GM19395 (cell line): ENCODE results near the gene USP46.

Experiments used
- ATAC-seq: cut with Tn5 transposase; IDR thresholded peaks from one replicate; pipeline ENCODE4 v1.9.1; 2021; ENCODE audit warnings: mild to moderate bottlenecking, moderate library complexity; ENCODE audit not compliant: unreplicated experiment

The USP46 gene, protein sequence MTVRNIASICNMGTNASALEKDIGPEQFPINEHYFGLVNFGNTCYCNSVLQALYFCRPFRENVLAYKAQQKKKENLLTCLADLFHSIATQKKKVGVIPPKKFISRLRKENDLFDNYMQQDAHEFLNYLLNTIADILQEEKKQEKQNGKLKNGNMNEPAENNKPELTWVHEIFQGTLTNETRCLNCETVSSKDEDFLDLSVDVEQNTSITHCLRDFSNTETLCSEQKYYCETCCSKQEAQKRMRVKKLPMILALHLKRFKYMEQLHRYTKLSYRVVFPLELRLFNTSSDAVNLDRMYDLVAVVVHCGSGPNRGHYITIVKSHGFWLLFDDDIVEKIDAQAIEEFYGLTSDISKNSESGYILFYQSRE

DNA sequence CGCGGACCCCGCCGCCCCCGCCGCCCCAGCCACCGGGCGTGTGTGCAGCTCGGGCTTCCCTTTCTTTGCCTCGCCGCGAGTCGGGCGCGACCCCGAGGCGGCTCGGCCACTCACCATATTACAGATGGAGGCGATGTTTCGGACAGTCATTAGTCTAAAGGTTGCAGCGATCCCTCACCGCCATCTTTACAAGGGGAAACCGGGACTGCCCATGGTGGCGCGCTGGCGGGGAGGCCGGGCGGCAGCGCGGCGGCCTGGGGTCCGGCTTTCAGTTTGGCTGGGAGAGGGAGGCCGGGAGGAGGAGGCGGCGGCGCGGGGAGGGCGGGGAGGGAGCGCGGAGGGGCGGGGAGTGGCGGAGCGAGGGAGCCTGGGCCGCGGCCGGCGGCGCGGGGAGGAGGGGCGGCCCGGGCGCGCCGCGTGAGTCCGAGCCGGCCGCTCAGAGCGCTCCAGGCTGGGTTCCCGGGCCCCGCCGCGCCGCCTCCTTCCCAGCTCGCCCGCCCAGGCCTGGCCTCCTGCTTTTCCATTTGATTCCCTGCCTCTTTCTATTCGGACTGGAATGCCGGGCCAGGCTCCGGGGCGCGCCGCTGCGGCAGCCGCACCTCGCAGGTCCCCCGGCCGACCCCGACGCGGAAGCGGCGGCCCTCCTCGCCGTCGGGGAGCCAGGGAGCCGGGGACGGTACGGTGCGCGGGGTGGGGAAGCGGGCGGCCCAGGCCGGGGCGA, at the start of gene USP46:
Gene USP46, minus strand, starts transcription at position 301 of the 721 bp plus-strand sequence. Its CDS starts 151 bp downstream, at position 150.
- ATAC-seq: peak; percentile 81

DNA sequence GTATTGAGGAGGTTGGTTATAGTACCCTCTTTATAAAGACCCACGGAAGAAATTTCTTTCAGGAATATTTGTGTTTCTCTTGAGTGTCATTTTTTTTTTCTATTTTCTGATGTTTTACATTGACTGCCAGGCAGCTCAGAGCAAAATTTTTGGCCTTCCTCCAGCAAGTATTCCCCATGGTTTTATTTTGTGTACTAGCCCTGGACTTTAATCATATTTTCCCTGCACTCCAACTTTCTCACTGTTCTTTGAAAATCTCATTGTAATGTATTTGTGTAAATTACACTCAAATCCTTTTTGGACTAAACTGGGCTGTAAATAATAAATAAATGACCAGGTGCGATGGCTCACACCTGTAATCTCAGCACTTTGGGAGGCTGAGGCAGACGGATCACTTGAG, 45.6 kb upstream of the USP46 start:
- ATAC-seq: no peak

DNA sequence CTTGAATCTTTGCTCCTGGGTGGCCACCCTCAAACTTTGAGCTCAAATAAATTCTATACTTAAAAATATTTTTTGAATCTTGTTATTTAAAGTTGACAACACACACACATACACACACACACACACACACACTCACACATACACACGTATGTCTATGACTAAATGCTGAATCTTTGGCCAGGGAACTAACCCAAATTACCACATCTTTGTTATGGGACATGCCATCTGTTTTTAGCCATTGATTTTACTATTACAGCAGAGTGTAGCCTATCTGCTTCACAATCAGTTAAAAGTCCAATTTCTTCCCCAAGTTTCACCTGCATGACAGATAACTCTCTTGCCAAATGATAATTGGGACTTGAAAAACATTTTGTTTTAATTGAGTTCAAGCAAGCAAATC, 45.0 kb upstream of the USP46 start:
- no peak for ATAC-seq

GRCh38 chr4:52701207-52701606, 42.1 kb upstream of the USP46 start:
- peak; percentile 97 for ATAC-seq

- no peak for ATAC-seq
Measured at GRCh38 chr4:52694936-52695335, 35.8 kb upstream of the USP46 start.

- ATAC-seq: no peak
Measured at GRCh38 chr4:52693492-52693891, 34.4 kb upstream of the USP46 start.

DNA sequence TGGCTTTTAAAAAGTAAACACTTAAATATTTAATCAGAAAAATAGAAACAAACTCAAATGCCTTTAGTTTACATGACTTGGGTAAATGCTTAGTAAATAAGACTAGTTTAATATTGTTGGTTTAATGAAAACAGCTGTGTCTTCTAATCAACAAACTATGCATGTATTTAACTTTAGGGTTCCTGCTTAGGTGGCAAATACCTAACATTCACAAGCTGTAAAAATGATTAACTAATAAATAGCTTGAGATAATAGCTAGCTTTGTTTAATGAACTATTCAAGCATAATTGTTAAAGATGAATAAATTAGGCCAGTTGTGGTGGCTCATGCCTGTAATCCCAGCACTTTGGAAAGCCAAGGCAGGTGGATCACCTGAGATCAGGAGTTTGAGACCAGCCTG, 30.0 kb upstream of the USP46 start:
- no peak for ATAC-seq

GRCh38 chr4:52687696-52688095, 28.6 kb upstream of the USP46 start:
- no peak for ATAC-seq

GRCh38 chr4:52685316-52685715, 26.2 kb upstream of the USP46 start:
- ATAC-seq: peak; percentile 48

DNA sequence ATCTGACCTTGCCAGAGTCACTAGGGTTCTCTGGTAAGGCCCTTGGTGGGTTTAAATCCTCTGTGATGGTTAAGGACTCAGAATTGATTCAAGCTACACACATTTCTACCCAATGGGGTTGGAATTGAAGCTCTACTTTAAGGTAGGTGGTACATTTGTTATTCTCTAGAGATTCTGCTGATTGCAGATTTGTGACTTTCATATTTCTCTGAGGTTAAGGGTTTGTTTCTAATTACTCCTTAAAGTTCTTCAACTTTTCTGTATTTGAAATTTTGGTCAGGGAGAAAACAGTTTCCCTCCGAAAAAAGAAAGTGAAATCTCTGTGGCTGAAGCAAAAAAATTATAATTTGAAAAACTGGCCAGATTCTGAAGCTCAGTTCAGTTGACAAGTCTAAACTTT, 25.8 kb upstream of the USP46 start:
- ATAC-seq: peak; percentile 64

DNA sequence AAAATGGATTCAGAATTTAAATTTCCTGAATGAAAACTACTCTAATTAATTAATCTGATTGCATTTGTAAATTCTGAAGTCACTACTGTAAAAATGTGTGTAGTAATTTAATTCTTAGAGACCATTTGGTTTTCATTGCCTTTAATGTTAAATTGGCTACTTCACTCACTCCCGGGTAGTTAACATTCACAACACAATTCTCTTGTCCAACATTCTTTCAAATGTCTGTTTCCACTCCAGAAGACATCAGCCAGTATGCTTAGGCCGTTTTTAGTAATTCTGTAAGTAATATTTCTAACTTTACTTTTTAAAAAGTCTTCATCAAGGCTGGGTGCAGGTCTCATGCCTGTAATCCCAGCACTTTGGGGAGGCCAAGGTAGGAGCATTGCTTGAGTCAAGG, 21.3 kb upstream of the USP46 start:
- ATAC-seq: no peak

DNA sequence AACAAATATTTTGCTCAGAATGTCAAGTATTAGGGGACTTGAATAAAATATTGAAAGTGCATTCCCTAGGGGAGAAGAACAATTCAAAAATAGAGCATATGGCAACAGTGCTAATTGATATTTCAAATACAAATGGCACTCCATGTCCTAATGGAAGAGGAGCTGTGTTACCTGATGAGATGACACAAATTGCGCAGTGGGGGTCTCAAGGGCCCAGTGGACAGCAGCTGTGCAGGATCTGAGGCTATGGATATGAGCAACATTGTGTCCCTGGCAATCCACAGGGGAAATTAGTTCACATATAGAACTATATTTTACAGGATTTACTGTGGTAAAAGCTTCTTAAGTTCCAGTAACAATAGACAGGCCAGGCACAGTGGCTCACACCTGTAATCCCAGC, 17.4 kb upstream of the USP46 start:
- ATAC-seq: no peak

GRCh38 chr4:52675111-52675510, 16.0 kb upstream of the USP46 start:
- no peak for ATAC-seq

DNA sequence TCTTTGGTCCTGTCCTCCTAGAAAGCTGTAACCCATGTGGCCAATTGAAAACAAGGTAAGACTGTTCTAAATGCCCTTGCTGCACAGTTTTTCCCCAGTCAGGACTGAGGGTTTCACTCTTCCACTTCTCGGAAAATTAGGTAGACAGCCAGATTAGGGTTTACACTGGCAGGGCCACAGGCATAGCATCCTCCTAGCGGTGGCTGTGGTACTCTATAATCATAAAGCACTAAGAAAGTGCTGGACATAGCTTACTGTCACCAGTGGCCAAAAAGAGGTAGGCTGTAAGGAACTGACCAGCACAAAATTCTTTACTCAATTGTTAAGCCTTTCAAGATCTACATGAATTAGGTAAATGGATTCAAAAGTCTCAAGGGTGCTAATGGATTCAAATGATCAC, 11.6 kb upstream of the USP46 start:
- ATAC-seq: no peak

DNA sequence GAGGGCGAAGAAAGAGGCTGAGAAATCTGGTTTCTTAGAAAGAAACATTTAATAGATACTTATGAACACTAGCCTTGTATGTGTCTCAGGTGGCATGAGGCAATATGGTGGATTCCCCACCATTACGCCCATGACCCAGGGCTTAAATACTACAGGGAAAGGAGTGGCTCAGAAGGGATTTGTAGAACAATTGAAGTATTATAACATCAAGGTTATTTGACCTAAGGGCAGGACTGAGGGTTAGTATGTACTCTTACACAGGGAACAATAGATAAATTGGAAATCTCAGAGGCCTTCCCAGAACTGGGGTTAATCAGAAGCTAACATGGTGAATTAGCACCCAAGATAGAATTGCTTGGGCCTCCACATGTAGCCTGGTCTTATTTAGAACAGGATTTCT, 11.0 kb upstream of the USP46 start:
- no peak for ATAC-seq

- ATAC-seq: peak; percentile 83
Measured at GRCh38 chr4:52665592-52665991, 6.5 kb upstream of the USP46 start.

GRCh38 chr4:52664479-52664878, 5.4 kb upstream of the USP46 start:
- no peak for ATAC-seq

DNA sequence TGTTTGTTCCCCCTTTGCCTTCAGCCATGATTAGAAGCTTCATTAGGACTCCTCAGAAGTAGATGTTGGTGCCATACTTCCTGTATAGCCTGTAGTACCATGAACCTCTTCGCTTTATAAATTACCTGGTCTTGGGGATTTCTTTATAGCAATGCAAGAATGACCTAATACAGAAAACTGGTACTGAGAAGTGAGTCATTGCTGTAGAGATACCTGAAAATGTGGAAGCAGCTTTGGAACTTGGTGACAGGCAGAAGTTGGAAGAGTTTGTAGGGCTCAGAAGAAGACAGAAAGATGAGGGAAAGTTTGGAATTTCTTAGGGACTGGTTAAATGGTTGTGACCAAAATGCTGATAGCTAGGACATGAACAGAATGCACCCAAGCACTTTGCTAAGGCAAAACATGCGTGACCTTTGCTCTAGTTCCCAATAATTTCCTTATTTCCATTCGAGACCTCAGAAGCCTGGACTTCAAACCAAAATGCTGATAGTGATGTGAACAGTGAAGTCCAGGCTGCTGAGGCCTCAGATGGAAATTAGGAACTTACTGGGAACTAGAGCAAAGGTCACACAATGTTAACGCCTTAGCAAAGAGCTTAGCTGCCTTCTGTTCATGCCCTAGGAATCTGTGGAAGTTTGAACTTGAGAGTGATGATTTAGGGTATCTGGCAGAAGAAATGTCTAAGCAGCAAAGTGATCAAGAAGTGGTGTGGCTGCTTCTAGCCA, 3.0 kb upstream of the USP46 start:
- no peak for ATAC-seq

GRCh38 chr4:52660643-52661042, 1.5 kb upstream of the USP46 start:
- ATAC-seq: no peak

DNA sequence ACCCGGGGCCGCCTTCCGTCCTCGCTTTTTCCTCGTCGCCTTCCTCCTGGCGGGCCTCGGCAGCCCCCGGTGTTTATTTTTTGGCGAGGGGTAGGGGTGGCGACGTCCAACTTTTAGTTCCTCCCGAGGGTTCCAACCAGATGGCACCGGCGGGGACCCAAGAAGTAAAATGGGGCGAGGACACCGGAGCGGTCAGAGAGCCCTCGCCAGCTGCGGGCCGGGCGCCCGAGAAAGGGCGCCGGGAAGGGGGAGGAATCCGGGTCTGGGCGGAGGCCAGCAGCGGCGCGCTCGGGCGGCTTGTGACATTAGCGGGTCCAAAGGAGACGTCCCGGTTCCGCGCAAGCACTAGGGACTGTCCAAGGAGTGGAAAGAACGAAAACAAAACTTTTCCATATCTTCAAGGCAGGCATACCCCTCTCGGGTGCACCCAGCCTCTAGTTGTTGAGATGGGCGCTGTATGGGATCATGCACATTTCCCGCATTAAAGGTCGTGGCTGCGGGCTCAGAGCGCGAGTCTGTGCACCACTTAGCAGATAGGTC, 691 bp upstream of the USP46 start:
- peak; percentile 34 for ATAC-seq

GRCh38 chr4:52658641-52659000, 480 bp downstream of the USP46 start:
- ATAC-seq: peak; percentile 19
